Activated naive CD8-positive, alpha-beta T cell treated with anti-CD3 and anti-CD28 coated beads, Interleukin-2, amount 50 U/mL, for 24 hours (primary cell): ENCODE results near the gene FADS3.
A peak's percentile ranks its signal among the peaks of the same experiment; 100 is the strongest.

ENCODE experiments used
- ATAC-seq: fragments of 150-1000 bp; cut with Tn5 transposase; one replicate; pipeline ENCODE4 v1.10.0; 2021
- DNase-seq: peaks from one replicate; pipeline ENCODE4 v3.0.0; 2021
- H3K27ac Mint-ChIP-seq: one replicate; pipeline ENCODE4 v1.8.0; 2021; ENCODE audit warnings: mild to moderate bottlenecking, mixed read lengths
- H3K27me3 Mint-ChIP-seq: one replicate; pipeline ENCODE4 v1.8.0; 2021; ENCODE audit warnings: mixed read lengths
- H3K36me3 Mint-ChIP-seq: one replicate; pipeline ENCODE4 v1.8.0; 2021; ENCODE audit warnings: low read depth, mixed read lengths
- H3K4me1 Mint-ChIP-seq: one replicate; pipeline ENCODE4 v1.8.0; 2021; ENCODE audit warnings: mixed read lengths
- H3K4me3 Mint-ChIP-seq: one replicate; pipeline ENCODE4 v1.8.0; 2021; ENCODE audit warnings: mild to moderate bottlenecking, moderate library complexity, mixed read lengths
- H3K9me3 Mint-ChIP-seq: one replicate; pipeline ENCODE4 v1.8.0; 2021; ENCODE audit warnings: mixed read lengths

The FADS3 gene

DNA sequence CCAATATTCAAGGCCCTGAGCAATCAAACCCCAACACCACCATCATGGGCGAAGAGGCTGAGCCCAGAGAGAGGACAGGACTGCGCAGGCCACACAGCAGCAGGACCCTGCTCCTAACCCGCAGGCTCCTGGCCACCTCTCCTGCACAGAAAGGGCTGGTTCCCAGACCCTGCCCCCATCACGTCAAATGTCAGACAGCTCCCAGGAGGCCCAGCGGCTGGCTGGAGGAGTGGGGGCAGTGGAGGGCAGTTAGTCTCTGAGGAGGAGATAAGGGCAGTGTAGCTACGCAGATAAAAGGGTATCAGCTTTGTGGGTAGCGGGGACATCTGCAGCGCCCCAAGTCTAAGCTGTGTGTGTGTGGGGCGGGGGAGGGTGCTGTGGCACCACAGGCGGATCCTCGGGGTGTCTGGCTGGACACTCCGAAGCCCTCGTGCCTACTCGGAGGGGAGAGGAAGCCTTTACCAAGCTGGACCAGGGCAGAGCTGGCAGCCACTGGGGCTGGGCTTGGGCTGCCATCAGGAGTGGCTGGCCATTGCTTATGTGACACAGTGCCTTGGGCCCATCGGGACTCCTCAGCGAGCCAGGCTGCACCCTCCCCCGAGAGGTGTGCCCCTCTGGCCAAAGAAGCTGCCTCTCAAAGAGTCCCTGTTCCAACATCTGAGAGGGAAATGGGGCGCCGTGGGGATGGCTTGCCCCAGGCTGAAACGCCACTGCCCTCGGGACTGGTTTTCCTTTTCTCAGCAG lies 21.5 kb downstream of the FADS3 start:
- ATAC-seq (no peak), DNase-seq (no peak)
- H3K36me3 Mint-ChIP-seq, result no peaks in the 10 kb centered on the region
- no peak overlapping the region for H3K27ac Mint-ChIP-seq
- H3K27me3 Mint-ChIP-seq, result peaks cover 2% of the 10 kb centered on the region
- no peaks in the 10 kb centered on the region for H3K9me3 Mint-ChIP-seq
- H3K4me3 Mint-ChIP-seq, result no peak overlapping the region
- peaks cover 4% of the 10 kb centered on the region for H3K4me1 Mint-ChIP-seq

- Mint-ChIP-seq H3K9me3 (no peaks in the 10 kb centered on the region), H3K27me3 (peaks cover 2% of the 10 kb centered on the region)
Measured at GRCh38 chr11:61869429-61869707, 22.0 kb downstream of the FADS3 start.

DNA sequence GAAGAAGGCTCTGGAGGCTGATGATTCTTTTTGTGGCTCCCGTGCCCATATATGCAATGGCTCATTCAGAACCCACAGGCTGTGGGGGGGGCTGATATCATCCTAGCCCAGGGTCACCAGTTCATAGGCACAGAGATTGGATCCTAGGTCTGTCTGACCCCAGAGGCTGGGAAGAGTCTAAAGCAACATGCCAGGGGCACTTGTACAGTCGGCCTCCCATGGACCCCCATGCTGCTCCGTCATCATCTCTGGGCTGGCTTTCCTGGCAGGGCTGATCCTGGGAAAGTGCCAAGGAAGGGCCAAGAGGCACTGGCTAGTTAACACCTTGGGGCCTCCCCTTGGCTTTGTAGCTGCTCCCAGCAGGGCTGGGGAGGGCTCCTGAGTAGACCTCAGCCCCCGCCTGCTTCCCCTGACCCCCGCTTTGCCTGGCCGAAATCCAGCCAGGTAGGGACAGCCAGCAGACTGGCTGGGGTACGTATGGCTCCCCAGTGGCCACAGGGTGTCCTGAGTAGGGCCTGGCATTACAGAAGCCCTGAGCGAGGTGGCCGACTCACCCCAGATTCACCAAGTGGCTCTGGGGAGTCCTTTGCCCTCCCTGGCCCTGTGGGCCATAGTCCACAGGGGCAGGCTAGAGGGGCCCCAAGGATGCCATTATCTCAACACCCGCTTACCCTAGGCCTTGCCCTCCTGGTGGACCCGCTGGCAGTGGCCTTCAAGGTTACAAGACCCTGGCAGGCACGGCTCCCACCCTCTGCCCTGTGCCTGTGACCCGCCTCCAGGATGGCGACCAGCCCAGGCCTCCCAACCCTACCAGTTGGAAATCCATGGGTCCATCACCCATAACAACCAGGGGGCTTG lies 22.5 kb downstream of the FADS3 start:
- H3K27ac Mint-ChIP-seq, result no peak overlapping the region
- H3K27me3 Mint-ChIP-seq, result peaks cover 2% of the 10 kb centered on the region

More at GRCh38 chr11:61869429-61869707, 22.0 kb downstream of the FADS3 start:
- ATAC-seq, result no peak
- Mint-ChIP-seq H3K4me1 (peaks cover 4% of the 10 kb centered on the region), H3K36me3 (no peaks in the 10 kb centered on the region), H3K4me3 (no peak overlapping the region), H3K27ac (no peak overlapping the region)
- no peak for DNase-seq

GRCh38 chr11:61866958-61867343 lies 24.4 kb downstream of the FADS3 start:
- Mint-ChIP-seq H3K4me1 (peaks cover 4% of the 10 kb centered on the region), H3K27me3 (peaks cover 2% of the 10 kb centered on the region), H3K9me3 (no peaks in the 10 kb centered on the region), H3K4me3 (no peak overlapping the region), H3K27ac (no peak overlapping the region), H3K36me3 (no peaks in the 10 kb centered on the region)
- DNase-seq (no peak), ATAC-seq (no peak)

More for the DNA sequence above, 22.5 kb downstream of the FADS3 start:
- DNase-seq, result no peak
- H3K4me3 Mint-ChIP-seq, result no peak overlapping the region
- H3K4me1 Mint-ChIP-seq, result peaks cover 4% of the 10 kb centered on the region
- H3K36me3 Mint-ChIP-seq, result no peaks in the 10 kb centered on the region
- ATAC-seq, result no peak
- H3K9me3 Mint-ChIP-seq, result no peaks in the 10 kb centered on the region

GRCh38 chr11:61866231-61866957 lies 25.0 kb downstream of the FADS3 start:
- no peak overlapping the region for H3K27ac Mint-ChIP-seq
- peaks cover 2% of the 10 kb centered on the region for H3K27me3 Mint-ChIP-seq

DNA sequence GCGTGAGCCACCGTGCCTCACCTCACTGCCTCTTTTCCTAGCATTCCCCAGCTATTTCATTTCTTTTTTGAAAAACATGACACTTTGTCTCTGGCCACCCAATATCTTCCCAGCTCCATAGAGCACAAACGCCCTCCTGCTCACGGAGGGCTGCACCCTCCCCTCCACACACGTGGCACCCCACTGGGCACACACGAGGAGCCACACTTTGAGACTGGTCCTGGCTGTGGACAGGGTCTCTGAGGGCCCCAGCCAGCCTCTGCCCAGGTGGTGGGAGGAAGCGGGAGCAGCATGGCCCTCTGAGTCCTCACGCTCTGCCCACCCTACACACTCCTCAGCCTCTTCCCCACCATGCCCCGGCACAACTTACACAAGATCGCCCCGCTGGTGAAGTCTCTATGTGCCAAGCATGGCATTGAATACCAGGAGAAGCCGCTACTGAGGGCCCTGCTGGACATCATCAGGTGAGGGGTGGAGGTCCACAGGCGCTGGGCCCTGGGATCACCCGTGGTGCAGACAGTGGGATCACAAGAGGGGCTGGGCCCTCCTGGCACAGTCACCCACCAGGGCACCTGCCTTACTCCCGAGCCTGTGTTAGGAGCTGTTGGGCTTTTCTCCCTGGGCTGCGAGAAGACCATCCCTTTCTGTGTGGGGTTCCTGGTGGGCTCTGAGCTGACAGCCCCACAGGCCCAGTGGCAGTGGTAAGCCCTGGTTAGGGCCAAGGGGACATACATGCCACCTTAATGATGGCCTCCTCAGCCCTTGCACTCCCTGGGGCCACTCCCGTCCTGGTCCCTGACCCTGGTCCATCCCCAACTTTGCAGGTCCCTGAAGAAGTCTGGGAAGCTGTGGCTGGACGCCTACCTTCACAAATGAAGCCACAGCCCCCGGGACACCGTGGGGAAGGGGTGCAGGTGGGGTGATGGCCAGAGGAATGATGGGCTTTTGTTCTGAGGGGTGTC lies 26.2 kb downstream of the FADS3 start:
- peaks cover 1% of the 10 kb centered on the region for H3K36me3 Mint-ChIP-seq
- H3K27ac Mint-ChIP-seq, result no peak overlapping the region
- DNase-seq (no peak), ATAC-seq (no peak)
- no peaks in the 10 kb centered on the region for H3K9me3 Mint-ChIP-seq
- H3K4me1 Mint-ChIP-seq, result no peaks in the 10 kb centered on the region
- no peak overlapping the region for H3K4me3 Mint-ChIP-seq
- H3K27me3 Mint-ChIP-seq, result no peaks in the 10 kb centered on the region

More at GRCh38 chr11:61866231-61866957, 25.0 kb downstream of the FADS3 start:
- Mint-ChIP-seq H3K9me3 (no peaks in the 10 kb centered on the region), H3K36me3 (peaks cover 1% of the 10 kb centered on the region), H3K4me1 (peaks cover 4% of the 10 kb centered on the region), H3K4me3 (no peak overlapping the region)
- ATAC-seq (no peak), DNase-seq (no peak)

GRCh38 chr11:61863548-61864081 lies 27.7 kb downstream of the FADS3 start:
- H3K9me3 Mint-ChIP-seq, result no peaks in the 10 kb centered on the region
- DNase-seq (no peak), ATAC-seq (no peak)
- peaks cover 1% of the 10 kb centered on the region for H3K36me3 Mint-ChIP-seq
- H3K4me3 Mint-ChIP-seq, result no peak overlapping the region
- H3K4me1 Mint-ChIP-seq, result no peaks in the 10 kb centered on the region
- no peaks in the 10 kb centered on the region for H3K27me3 Mint-ChIP-seq
- no peak overlapping the region for H3K27ac Mint-ChIP-seq

GRCh38 chr11:61862714-61863547 lies 28.4 kb downstream of the FADS3 start:
- Mint-ChIP-seq H3K27ac (no peak overlapping the region), H3K36me3 (peaks cover 1% of the 10 kb centered on the region), H3K4me1 (no peaks in the 10 kb centered on the region), H3K9me3 (no peaks in the 10 kb centered on the region), H3K27me3 (no peaks in the 10 kb centered on the region), H3K4me3 (no peak overlapping the region)
- DNase-seq, result no peak
- peak; percentile 22 for ATAC-seq

DNA sequence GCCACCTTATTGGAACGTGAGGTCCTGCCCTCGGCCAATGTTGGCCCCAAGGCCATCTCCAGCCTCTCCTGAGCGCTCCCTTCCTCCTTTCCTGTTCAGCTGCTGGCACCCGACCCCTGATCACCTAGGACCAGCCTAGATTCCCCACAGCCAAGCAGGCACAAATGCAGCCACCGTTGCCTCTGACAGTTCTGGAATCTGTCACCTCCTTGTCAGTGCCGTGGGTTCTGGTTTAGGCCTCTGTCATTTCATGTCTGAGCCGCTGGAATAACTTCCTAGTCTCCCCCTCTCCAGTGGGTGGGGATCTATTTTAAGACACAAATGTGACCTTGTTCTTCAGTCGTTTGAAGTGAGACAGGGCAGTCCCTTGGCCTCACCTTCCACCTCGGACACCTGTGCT lies 29.7 kb downstream of the FADS3 start:
- H3K4me1 Mint-ChIP-seq, result no peaks in the 10 kb centered on the region
- peaks cover 1% of the 10 kb centered on the region for H3K36me3 Mint-ChIP-seq

GRCh38 chr11:61860054-61860903 lies 31.1 kb downstream of the FADS3 start:
- Mint-ChIP-seq H3K27me3 (no peaks in the 10 kb centered on the region), H3K36me3 (peaks cover 1% of the 10 kb centered on the region), H3K4me3 (no peak overlapping the region), H3K4me1 (no peaks in the 10 kb centered on the region), H3K9me3 (no peaks in the 10 kb centered on the region), H3K27ac (no peak overlapping the region)
- ATAC-seq (no peak), DNase-seq (no peak)

More for the DNA sequence above, 29.7 kb downstream of the FADS3 start:
- Mint-ChIP-seq H3K4me3 (no peak overlapping the region), H3K27me3 (no peaks in the 10 kb centered on the region), H3K27ac (no peak overlapping the region), H3K9me3 (no peaks in the 10 kb centered on the region)
- ATAC-seq (no peak), DNase-seq (no peak)

GRCh38 chr11:61855939-61856680 lies 35.2 kb downstream of the FADS3 start:
- no peaks in the 10 kb centered on the region for H3K27me3 Mint-ChIP-seq
- H3K4me1 Mint-ChIP-seq, result no peaks in the 10 kb centered on the region
- H3K4me3 Mint-ChIP-seq, result no peak overlapping the region
- ATAC-seq, result no peak
- no peaks in the 10 kb centered on the region for H3K36me3 Mint-ChIP-seq
- H3K9me3 Mint-ChIP-seq, result no peaks in the 10 kb centered on the region
- no peak for DNase-seq
- H3K27ac Mint-ChIP-seq, result no peak overlapping the region
